HepG2 (cell line): Measurements from ENCODE around the gene GPM6B. TPM values are rescaled to one million over a fixed set of nuclear protein-coding genes. Genes with fewer than 3 reads are reported as not detected.

Experiments used
- ATAC-seq: fragments of 200-7000 bp; cut with Tn5 transposase; 3 replicates; pipeline ENCODE4 v1.9.1; 2020; ENCODE audit warnings: mild to moderate bottlenecking, moderate library complexity
- BruUV-seq: library from RNA; stranded (reverse); fragments of 400-500 nt; replicated peaks from 2 replicates; lab custom pipeline; 2021; lab: Mats Ljungman, UMichigan
- CTCF ChIA-PET: fragments of 300-600 bp; formaldehyde crosslinking; extraction: SDS; loops from one replicate; lab custom pipeline; 2021; ENCODE audit warnings: low total read pairs, inconsistent platforms, low intra/inter-chr PET ratio; lab: Yijun Ruan, JAX
- POLR2A ChIA-PET: fragments of 350-600 bp; sonication (Branson Sonifier 250); formaldehyde crosslinking; loops from one replicate; lab custom pipeline; 2020; ENCODE audit warnings: antibody characterized with exemption, inconsistent platforms; lab: Yijun Ruan, JAX
- DNase-seq: peaks from one replicate; pipeline ENCODE4 v3.0.0-alpha.2; 2015; ENCODE audit warnings: low spot score
- FAIRE-seq: peaks from 3 replicates; lab custom pipeline; 2011; peaks lifted over from hg19 to GRCh38; lab: Jason Lieb, UNC
- H2AFZ ChIP-seq: one replicate; pipeline ENCODE4 v1.6.1; 2011; ENCODE audit warnings: low read length, inconsistent platforms
- H3K27ac ChIP-seq: fragments of 300-600 bp; 3 replicates; pipeline ENCODE4 v1.8.0; 2011; ENCODE audit warnings: mixed run types, mild to moderate bottlenecking, mixed read lengths, low read length, inconsistent platforms; ENCODE audit not compliant: insufficient read depth; ENCODE audit errors: extremely low read length
- H3K27me3 ChIP-seq, 2 experiments: fragments of 200-600 bp in 1 of 2; 2 replicates in 1 of 2; 3 replicates in 1 of 2; pipeline versions ENCODE4 v1.6.0 to v1.8.0; 2011; ENCODE audit warnings: low read length in 2 of 2, mild to moderate bottlenecking in 2 of 2, moderate library complexity in 2 of 2, inconsistent platforms in 1 of 2; ENCODE audit not compliant: insufficient read depth in 2 of 2, control insufficient read depth in 1 of 2
- H3K36me3 ChIP-seq, 2 experiments: fragments of 200-600 bp in 1 of 2; replicated peaks in 1 of 2; 2 replicates in 1 of 2; 3 replicates in 1 of 2; pipeline versions ENCODE4 v1.5.1 to v1.8.0; 2011; ENCODE audit warnings: low read length in 2 of 2, inconsistent platforms in 1 of 2; ENCODE audit not compliant: insufficient read depth in 2 of 2, control insufficient read depth in 1 of 2
- H3K4me1 ChIP-seq: 2 replicates; pipeline ENCODE4 v1.5.1; 2012; ENCODE audit warnings: low read length, inconsistent platforms; ENCODE audit not compliant: insufficient read depth
- H3K4me2 ChIP-seq: 2 replicates; pipeline ENCODE4 v1.6.0; 2011; ENCODE audit warnings: low read depth, low read length, inconsistent platforms
- H3K4me3 ChIP-seq, 3 experiments: fragments of 200-600 bp in 1 of 3; sonication (generic), shearing (Covaris generic) in 1 of 3; replicated peaks in 1 of 3; 2 replicates each; pipeline ENCODE4 v1.5.1; 2011 to 2016; ENCODE audit warnings: low read length in 3 of 3, inconsistent platforms in 2 of 3, low read depth in 2 of 3, mild to moderate bottlenecking in 2 of 3, control low read depth in 1 of 3, mixed read lengths in 1 of 3; ENCODE audit not compliant: insufficient read depth in 1 of 3
- H3K79me2 ChIP-seq: one replicate; pipeline ENCODE4 v1.6.1; 2011; ENCODE audit warnings: low read length, inconsistent platforms; ENCODE audit not compliant: insufficient read depth
- H3K9ac ChIP-seq: 2 replicates; pipeline ENCODE4 v1.6.0; 2011; ENCODE audit warnings: mild to moderate bottlenecking, low read depth, low read length, inconsistent platforms; ENCODE audit not compliant: insufficient read depth
- H3K9me3 ChIP-seq: 2 replicates; pipeline ENCODE4 v1.5.1; 2012; ENCODE audit warnings: mild to moderate bottlenecking, low read length
- H4K20me1 ChIP-seq: 2 replicates; pipeline ENCODE4 v1.6.0; 2011; ENCODE audit warnings: inconsistent platforms, mild to moderate bottlenecking, low read length, moderate library complexity; ENCODE audit not compliant: insufficient read depth
- CENPT ChIP-seq: sonication (generic); formaldehyde crosslinking; IDR thresholded peaks from 2 replicates; pipeline ENCODE4 v1.8.0; 2022; ENCODE audit warnings: low read depth, mild to moderate bottlenecking, moderate library complexity, missing genetic modification reagents
- KDM5A ChIP-seq: fragments of 200-600 bp; sonication (generic); IDR thresholded peaks from 2 replicates; pipeline ENCODE4 v1.7.0; 2018; ENCODE audit warnings: antibody characterized with exemption, mild to moderate bottlenecking, low read length, borderline replicate concordance
- KDM5B ChIP-seq: sonication (generic); formaldehyde crosslinking; IDR thresholded peaks from 2 replicates; pipeline ENCODE4 v1.4.0; 2020; ENCODE audit warnings: missing genetic modification reagents, mild to moderate bottlenecking, borderline replicate concordance
- MBNL3 ChIP-seq: fragments of 250-450 bp; sonication (Bioruptor Pico); conservative IDR thresholded peaks from 2 replicates; pipeline ENCODE4 v1.8.0; 2022; ENCODE audit warnings: mild to moderate bottlenecking, inconsistent platforms
- SRSF9 ChIP-seq: fragments of 200-400 bp; formaldehyde crosslinking; IDR thresholded peaks from 2 replicates; pipeline ENCODE4 v1.6.1; 2018; ENCODE audit warnings: borderline replicate concordance, mild to moderate bottlenecking, low read depth, low read length; ENCODE audit not compliant: insufficient read depth, poor library complexity, severe bottlenecking
- U2AF2 ChIP-seq: fragments of 200-400 bp; formaldehyde crosslinking; IDR thresholded peaks from 2 replicates; pipeline ENCODE4 v1.6.1; 2017; ENCODE audit warnings: low read depth, mild to moderate bottlenecking, low read length
- ZNF3 ChIP-seq: IDR thresholded peaks from 2 replicates; pipeline ENCODE4 v1.7.0; 2017; ENCODE audit warnings: inconsistent platforms
- ZNF33A ChIP-seq: sonication (generic); formaldehyde crosslinking; IDR thresholded peaks from 2 replicates; pipeline ENCODE4 v1.5.1; 2020; ENCODE audit warnings: missing genetic modification reagents, mild to moderate bottlenecking, moderate library complexity, borderline replicate concordance
- ZNF605 ChIP-seq: sonication (generic); formaldehyde crosslinking; IDR thresholded peaks from 2 replicates; pipeline ENCODE4 v1.8.0; 2022; ENCODE audit warnings: mild to moderate bottlenecking, missing genetic modification reagents
- ZNF790 ChIP-seq: sonication (generic); formaldehyde crosslinking; IDR thresholded peaks from 2 replicates; pipeline ENCODE4 v1.8.0; 2022; ENCODE audit warnings: missing genetic modification reagents, mild to moderate bottlenecking, borderline replicate concordance
- WGBS: methylation state at CpG from one replicate; pipeline ENCODE4 v1.1.6; 2017; ENCODE audit warnings: low lambda C conversion rate; 5-methylcytosine and 5-hydroxymethylcytosine counted together
- in situ Hi-C: cut with HindIII; loops from 2 replicates; pipeline ENCODE4 v1.10.0; 2017; ENCODE audit warnings: low pct_unique_long_range_greater_than_20kb; ENCODE audit not compliant: extremely low pct_ligation_motif_present
- intact Hi-C: fragments of 100-400 bp; cut with micrococcal nuclease; formaldehyde crosslinking; loops from one replicate; pipeline ENCODE4 v1.10.0; 2022; ENCODE audit not compliant: unreplicated experiment
- polyA plus RNA-seq, 8 experiments: library from polyadenylated mRNA; depleted of rRNA in 3 of 8; stranded (reverse) in 7 of 8; unstranded in 1 of 8; fragments of >200 nt; fragmentation: Illumina TruSeq in 4 of 8; extraction: Trizol in 4 of 8; gene quantifications; 2 replicates each; pipeline versions ENCODE4 v1.2.1 to v1.2.3, GENCODE V29; 2011 to 2016; ENCODE audit warnings: low read depth in 4 of 8, missing spikeins in 1 of 8, mixed read lengths in 1 of 8; ENCODE audit not compliant: insufficient read depth in 1 of 8
- total RNA-seq, 5 experiments: library from RNA; depleted of rRNA; stranded (reverse); fragments of >200 nt; fragmentation: Illumina TruSeq; extraction: Trizol; gene quantifications; 2 replicates each; pipeline ENCODE4 v1.2.3, GENCODE V29; 2016; ENCODE audit warnings: low read depth in 1 of 5
- TF ChIP-seq, protein P1 (sequence below): IDR thresholded peaks from 2 replicates; pipeline ENCODE4 v1.6.1; 2016; ENCODE audit warnings: low read depth
- TF ChIP-seq, protein P2 (sequence below): sonication (generic); formaldehyde crosslinking; IDR thresholded peaks from 2 replicates; pipeline ENCODE4 v1.5.1; 2020; ENCODE audit warnings: mild to moderate bottlenecking, missing genetic modification reagents, moderate library complexity
- TF ChIP-seq, protein P3 (sequence below): sonication (generic); formaldehyde crosslinking; IDR thresholded peaks from 2 replicates; pipeline ENCODE4 v1.8.0; 2022; ENCODE audit warnings: low read depth, missing genetic modification reagents
- TF ChIP-seq, protein P4 (sequence below): sonication (generic); formaldehyde crosslinking; conservative IDR thresholded peaks from 2 replicates; pipeline ENCODE4 v1.4.0; 2020; ENCODE audit warnings: missing genetic modification reagents
- TF ChIP-seq, protein P5 (sequence below): IDR thresholded peaks from 2 replicates; pipeline ENCODE4 v1.6.1; 2018; ENCODE audit warnings: missing genetic modification reagents

GPM6B gene
- total and polyA plus RNA-seq, 2 of the 13 experiments (the other 11 are each of a cell fraction or from before 2014, with no cell fraction given) = not detected

DNA sequence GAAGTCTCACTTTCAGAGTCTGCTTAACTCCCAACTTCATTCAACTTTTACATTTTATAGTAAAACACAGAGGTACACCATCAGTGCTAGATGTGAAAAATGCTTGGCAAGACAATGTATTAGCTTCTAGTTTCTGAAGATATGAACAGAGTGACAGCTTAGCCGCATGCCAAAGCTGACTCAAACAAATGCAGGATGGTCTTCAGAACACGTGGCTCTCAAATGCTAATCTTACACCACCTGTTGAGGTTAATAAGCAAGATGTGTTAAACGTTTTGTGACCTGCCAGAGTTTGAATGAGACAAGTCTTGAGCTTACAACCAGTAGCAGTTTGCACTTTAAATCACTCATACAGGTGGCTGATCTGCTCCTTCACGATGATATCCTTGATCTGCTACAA is 18.9 kb upstream of the GPM6B start:
- Histone ChIP-seq H3K36me3 (no peaks in the 10 kb centered on the region), H3K4me3 (no peak overlapping the region), H3K27ac (no peak overlapping the region), H3K79me2 (no peaks in the 10 kb centered on the region), H3K27me3 (no peaks in the 10 kb centered on the region), H2AFZ (no peak overlapping the region), H3K9me3 (no peaks in the 10 kb centered on the region), H3K4me2 (no peak overlapping the region), H4K20me1 (no peaks in the 10 kb centered on the region), H3K4me1 (no peaks in the 10 kb centered on the region), H3K9ac (no peak overlapping the region)
- no peak for ATAC-seq
- in situ Hi-C loops = no loop called here
- CTCF ChIA-PET = no interaction called here
- no peak for FAIRE-seq
- DNase-seq = no peak
- intact Hi-C loops = no loop called here
- BruUV-seq = no TSS peak
- POLR2A ChIA-PET = no interaction called here
- WGBS = 0% methylated on average over 4 of the region's 4 CpGs
- TF ChIP-seq ZNF605 (CRISPR knock-in tag) = no peak
- TF ChIP-seq, protein P1, sequence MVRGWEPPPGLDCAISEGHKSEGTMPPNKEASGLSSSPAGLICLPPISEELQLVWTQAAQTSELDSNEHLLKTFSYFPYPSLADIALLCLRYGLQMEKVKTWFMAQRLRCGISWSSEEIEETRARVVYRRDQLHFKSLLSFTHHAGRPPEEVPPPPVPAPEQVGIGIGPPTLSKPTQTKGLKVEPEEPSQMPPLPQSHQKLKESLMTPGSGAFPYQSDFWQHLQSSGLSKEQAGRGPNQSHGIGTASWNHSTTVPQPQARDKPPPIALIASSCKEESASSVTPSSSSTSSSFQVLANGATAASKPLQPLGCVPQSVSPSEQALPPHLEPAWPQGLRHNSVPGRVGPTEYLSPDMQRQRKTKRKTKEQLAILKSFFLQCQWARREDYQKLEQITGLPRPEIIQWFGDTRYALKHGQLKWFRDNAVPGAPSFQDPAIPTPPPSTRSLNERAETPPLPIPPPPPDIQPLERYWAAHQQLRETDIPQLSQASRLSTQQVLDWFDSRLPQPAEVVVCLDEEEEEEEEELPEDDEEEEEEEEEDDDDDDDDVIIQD (CRISPR knock-in tag) = no peak
- no peak for TF ChIP-seq U2AF2
- TF ChIP-seq SRSF9 = no peak
- TF ChIP-seq MBNL3 (CRISPR knock-in tag) = no peak
- no peak for TF ChIP-seq KDM5A
- no peak for TF ChIP-seq ZNF790
- TF ChIP-seq KDM5B (CRISPR knock-in tag) = no peak
- TF ChIP-seq ZNF3 (CRISPR knock-in tag) = no peak
- TF ChIP-seq ZNF33A (CRISPR knock-in tag) = no peak
- TF ChIP-seq, protein P2, sequence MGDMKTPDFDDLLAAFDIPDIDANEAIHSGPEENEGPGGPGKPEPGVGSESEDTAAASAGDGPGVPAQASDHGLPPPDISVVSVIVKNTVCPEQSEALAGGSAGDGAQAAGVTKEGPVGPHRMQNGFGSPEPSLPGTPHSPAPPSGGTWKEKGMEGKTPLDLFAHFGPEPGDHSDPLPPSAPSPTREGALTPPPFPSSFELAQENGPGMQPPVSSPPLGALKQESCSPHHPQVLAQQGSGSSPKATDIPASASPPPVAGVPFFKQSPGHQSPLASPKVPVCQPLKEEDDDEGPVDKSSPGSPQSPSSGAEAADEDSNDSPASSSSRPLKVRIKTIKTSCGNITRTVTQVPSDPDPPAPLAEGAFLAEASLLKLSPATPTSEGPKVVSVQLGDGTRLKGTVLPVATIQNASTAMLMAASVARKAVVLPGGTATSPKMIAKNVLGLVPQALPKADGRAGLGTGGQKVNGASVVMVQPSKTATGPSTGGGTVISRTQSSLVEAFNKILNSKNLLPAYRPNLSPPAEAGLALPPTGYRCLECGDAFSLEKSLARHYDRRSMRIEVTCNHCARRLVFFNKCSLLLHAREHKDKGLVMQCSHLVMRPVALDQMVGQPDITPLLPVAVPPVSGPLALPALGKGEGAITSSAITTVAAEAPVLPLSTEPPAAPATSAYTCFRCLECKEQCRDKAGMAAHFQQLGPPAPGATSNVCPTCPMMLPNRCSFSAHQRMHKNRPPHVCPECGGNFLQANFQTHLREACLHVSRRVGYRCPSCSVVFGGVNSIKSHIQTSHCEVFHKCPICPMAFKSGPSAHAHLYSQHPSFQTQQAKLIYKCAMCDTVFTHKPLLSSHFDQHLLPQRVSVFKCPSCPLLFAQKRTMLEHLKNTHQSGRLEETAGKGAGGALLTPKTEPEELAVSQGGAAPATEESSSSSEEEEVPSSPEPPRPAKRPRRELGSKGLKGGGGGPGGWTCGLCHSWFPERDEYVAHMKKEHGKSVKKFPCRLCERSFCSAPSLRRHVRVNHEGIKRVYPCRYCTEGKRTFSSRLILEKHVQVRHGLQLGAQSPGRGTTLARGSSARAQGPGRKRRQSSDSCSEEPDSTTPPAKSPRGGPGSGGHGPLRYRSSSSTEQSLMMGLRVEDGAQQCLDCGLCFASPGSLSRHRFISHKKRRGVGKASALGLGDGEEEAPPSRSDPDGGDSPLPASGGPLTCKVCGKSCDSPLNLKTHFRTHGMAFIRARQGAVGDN (CRISPR knock-in tag) = no peak
- TF ChIP-seq, protein P3, sequence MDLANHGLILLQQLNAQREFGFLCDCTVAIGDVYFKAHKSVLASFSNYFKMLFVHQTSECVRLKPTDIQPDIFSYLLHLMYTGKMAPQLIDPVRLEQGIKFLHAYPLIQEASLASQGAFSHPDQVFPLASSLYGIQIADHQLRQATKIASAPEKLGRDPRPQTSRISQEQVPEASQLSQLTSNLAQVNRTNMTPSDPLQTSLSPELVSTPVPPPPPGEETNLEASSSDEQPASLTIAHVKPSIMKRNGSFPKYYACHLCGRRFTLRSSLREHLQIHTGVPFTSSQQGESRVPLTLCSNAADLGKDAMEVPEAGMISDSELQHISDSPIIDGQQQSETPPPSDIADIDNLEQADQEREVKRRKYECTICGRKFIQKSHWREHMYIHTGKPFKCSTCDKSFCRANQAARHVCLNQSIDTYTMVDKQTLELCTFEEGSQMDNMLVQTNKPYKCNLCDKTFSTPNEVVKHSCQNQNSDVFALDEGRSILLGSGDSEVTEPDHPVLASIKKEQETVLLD (CRISPR knock-in tag) = no peak
- TF ChIP-seq, protein P4, sequence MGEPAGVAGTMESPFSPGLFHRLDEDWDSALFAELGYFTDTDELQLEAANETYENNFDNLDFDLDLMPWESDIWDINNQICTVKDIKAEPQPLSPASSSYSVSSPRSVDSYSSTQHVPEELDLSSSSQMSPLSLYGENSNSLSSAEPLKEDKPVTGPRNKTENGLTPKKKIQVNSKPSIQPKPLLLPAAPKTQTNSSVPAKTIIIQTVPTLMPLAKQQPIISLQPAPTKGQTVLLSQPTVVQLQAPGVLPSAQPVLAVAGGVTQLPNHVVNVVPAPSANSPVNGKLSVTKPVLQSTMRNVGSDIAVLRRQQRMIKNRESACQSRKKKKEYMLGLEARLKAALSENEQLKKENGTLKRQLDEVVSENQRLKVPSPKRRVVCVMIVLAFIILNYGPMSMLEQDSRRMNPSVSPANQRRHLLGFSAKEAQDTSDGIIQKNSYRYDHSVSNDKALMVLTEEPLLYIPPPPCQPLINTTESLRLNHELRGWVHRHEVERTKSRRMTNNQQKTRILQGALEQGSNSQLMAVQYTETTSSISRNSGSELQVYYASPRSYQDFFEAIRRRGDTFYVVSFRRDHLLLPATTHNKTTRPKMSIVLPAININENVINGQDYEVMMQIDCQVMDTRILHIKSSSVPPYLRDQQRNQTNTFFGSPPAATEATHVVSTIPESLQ (CRISPR knock-in tag) = no peak
- no peak for TF ChIP-seq CENPT (CRISPR knock-in tag)
- TF ChIP-seq, protein P5, sequence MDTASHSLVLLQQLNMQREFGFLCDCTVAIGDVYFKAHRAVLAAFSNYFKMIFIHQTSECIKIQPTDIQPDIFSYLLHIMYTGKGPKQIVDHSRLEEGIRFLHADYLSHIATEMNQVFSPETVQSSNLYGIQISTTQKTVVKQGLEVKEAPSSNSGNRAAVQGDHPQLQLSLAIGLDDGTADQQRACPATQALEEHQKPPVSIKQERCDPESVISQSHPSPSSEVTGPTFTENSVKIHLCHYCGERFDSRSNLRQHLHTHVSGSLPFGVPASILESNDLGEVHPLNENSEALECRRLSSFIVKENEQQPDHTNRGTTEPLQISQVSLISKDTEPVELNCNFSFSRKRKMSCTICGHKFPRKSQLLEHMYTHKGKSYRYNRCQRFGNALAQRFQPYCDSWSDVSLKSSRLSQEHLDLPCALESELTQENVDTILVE = no peak
